Endothelial cell (in vitro differentiated cells): ENCODE results near the gene RAB7B. TPM values are rescaled to one million over a fixed set of nuclear protein-coding genes. Genes with fewer than 3 reads are reported as not detected.

Experiments used
- DNase-seq: peaks from one replicate; pipeline ENCODE4 v3.0.0; 2021; ENCODE audit warnings: low spot score
- H3K27ac Mint-ChIP-seq: one replicate; pipeline ENCODE4 v1.8.0; 2021; ENCODE audit warnings: mixed read lengths, inconsistent platforms; ENCODE audit not compliant: unreplicated experiment
- H3K27me3 Mint-ChIP-seq: one replicate; pipeline ENCODE4 v1.8.0; 2021; ENCODE audit warnings: mild to moderate bottlenecking, moderate library complexity, mixed read lengths, inconsistent platforms; ENCODE audit not compliant: unreplicated experiment
- H3K36me3 Mint-ChIP-seq: one replicate; pipeline ENCODE4 v1.8.0; 2021; ENCODE audit warnings: mild to moderate bottlenecking, low read depth, mixed read lengths, inconsistent platforms; ENCODE audit not compliant: unreplicated experiment
- H3K4me1 Mint-ChIP-seq: one replicate; pipeline ENCODE4 v1.8.0; 2021; ENCODE audit warnings: mild to moderate bottlenecking, mixed read lengths, inconsistent platforms; ENCODE audit not compliant: unreplicated experiment
- H3K4me3 Mint-ChIP-seq: one replicate; pipeline ENCODE4 v1.8.0; 2021; ENCODE audit warnings: mild to moderate bottlenecking, mixed read lengths, inconsistent platforms; ENCODE audit not compliant: unreplicated experiment
- H3K9me3 Mint-ChIP-seq: one replicate; pipeline ENCODE4 v1.8.0; 2021; ENCODE audit warnings: mixed read lengths, inconsistent platforms; ENCODE audit not compliant: unreplicated experiment
- CTCF ChIP-seq: fragments of 200-600 bp; sonication (generic); IDR thresholded peaks from one replicate; pipeline ENCODE4 v1.5.0; 2021; ENCODE audit warnings: antibody characterized with exemption; ENCODE audit not compliant: unreplicated experiment
- total RNA-seq: library from RNA; stranded (reverse); fragmentation: NEBNext Ultra II Directional; extraction: Animal tissue kit (Norgen Biotek cat#: 25700); gene quantifications from one replicate; pipeline ENCODE4 v1.2.1, GENCODE V29; 2021; ENCODE audit not compliant: unreplicated experiment

The RAB7B gene
- total RNA-seq, 1 donor from 2014 or later, result not detected

GRCh38 chr1:205948886-205949285, 54.3 kb downstream of the RAB7B start:
- Mint-ChIP-seq H3K4me3 (no peak overlapping the region), H3K4me1 (peaks cover 13% of the 10 kb centered on the region), H3K27me3 (peaks cover 7% of the 10 kb centered on the region), H3K9me3 (no peaks in the 10 kb centered on the region), H3K27ac (no peak overlapping the region), H3K36me3 (no peaks in the 10 kb centered on the region)
- no peak for TF ChIP-seq CTCF
- no peak for DNase-seq

- Mint-ChIP-seq H3K4me3 (no peak overlapping the region), H3K9me3 (no peaks in the 10 kb centered on the region), H3K4me1 (peaks cover 13% of the 10 kb centered on the region), H3K27ac (no peak overlapping the region), H3K36me3 (no peaks in the 10 kb centered on the region), H3K27me3 (peaks cover 7% of the 10 kb centered on the region)
- no peak for TF ChIP-seq CTCF
- DNase-seq, result no peak
These were observed 55.2 kb downstream of the RAB7B start for GRCh38 chr1:205948039-205948438.

DNA sequence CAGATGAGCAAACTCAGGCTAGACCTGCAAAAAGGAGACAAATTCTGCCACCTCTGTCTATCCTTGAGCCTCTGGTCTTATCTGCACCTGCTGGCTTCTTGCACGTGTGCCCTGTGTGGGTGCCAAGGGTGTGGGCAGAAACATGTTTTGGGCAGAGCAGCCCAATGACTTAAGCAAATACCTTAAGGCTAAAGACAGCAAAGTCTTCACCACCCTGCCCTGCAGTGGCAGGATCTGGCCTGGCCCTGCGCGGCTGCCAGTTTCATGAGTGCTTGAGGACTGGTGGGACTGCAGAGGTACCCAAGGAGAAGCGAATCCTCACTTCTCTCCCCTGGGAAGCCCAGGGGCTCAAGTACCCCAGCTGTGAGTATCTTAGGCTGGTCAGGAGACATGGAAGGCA, 56.2 kb downstream of the RAB7B start:
- Mint-ChIP-seq H3K36me3 (no peaks in the 10 kb centered on the region), H3K4me1 (peaks cover 10% of the 10 kb centered on the region), H3K27me3 (peaks cover 7% of the 10 kb centered on the region), H3K9me3 (no peaks in the 10 kb centered on the region), H3K4me3 (no peak overlapping the region), H3K27ac (no peak overlapping the region)
- DNase-seq, result no peak
- no peak for TF ChIP-seq CTCF

DNA sequence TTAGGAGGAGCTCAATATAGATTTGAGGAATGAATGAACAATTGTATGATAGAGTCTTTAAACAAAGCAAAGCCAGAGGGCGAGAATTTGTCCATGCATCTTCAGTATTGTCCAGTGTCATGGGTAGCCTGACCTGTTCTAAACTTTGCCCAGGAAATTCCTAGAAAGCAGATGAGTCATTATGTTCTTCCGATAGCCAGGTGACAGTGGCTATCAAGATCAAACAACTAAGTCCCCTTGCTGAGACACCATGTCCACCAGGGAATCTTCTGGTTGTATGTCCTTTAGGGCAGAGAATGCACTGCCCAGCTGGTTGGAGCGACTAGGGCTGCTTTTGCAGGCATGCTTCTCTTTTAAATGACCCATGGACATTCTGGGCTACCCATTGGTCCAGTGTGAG, 58.1 kb downstream of the RAB7B start:
- Mint-ChIP-seq H3K4me1 (peaks cover 12% of the 10 kb centered on the region), H3K27me3 (peaks cover 5% of the 10 kb centered on the region)
- TF ChIP-seq CTCF, result no peak

GRCh38 chr1:205944525-205944924, 58.7 kb downstream of the RAB7B start:
- H3K4me3 Mint-ChIP-seq, result no peak overlapping the region
- peaks cover 14% of the 10 kb centered on the region for H3K4me1 Mint-ChIP-seq
- no peaks in the 10 kb centered on the region for H3K36me3 Mint-ChIP-seq
- no peak overlapping the region for H3K27ac Mint-ChIP-seq
- DNase-seq, result no peak
- TF ChIP-seq CTCF, result no peak
- H3K27me3 Mint-ChIP-seq, result peaks cover 4% of the 10 kb centered on the region
- no peaks in the 10 kb centered on the region for H3K9me3 Mint-ChIP-seq

More for the DNA sequence above, 58.1 kb downstream of the RAB7B start:
- Mint-ChIP-seq H3K4me3 (no peak overlapping the region), H3K36me3 (no peaks in the 10 kb centered on the region), H3K27ac (no peak overlapping the region), H3K9me3 (no peaks in the 10 kb centered on the region)
- no peak for DNase-seq
